Measurements from ENCODE around the gene WDFY1. TPM values are rescaled to one million over a fixed set of nuclear protein-coding genes. Genes with fewer than 3 reads are reported as not detected.
A peak's percentile ranks its signal among the peaks of the same experiment; 100 is the strongest.

The WDFY1 gene
- total RNA-seq, 1 experiment from 2014 or later, result 123 TPM

DNA sequence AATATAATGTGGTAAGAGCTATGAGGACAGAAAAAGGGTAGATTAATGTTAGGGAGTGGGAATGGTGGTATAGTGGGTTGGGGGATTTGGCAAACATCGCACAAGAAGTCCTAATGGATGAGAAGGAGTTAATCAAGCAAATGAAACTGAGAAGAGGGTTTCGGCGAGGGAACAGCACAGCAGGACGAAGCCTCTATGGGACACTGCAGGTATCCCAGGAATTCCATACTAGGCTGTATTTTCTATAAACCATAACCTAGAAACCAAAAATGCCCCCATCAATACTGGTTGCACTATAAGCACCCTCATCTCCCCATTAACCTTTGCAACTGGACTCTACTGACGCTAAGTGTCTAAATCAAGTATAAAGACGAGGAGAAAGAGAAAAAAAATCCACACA, 10.3 kb downstream of the WDFY1 start:
- Histone ChIP-seq H3K27me3 (replicated peaks; ENCODE audit: control insufficient read depth, insufficient read depth, low read length) (no peaks in the 10 kb centered on the region), H3K4me3 (ENCODE audit: low read depth, low read length) (no peak overlapping the region), H3K4me1 (peaks cover 81% of the 10 kb centered on the region), H3K9me3 (no peaks in the 10 kb centered on the region), H3K36me3 (ENCODE audit: control insufficient read depth, insufficient read depth, low read length) (no peaks in the 10 kb centered on the region)
- TF ChIP-seq, protein P1, sequence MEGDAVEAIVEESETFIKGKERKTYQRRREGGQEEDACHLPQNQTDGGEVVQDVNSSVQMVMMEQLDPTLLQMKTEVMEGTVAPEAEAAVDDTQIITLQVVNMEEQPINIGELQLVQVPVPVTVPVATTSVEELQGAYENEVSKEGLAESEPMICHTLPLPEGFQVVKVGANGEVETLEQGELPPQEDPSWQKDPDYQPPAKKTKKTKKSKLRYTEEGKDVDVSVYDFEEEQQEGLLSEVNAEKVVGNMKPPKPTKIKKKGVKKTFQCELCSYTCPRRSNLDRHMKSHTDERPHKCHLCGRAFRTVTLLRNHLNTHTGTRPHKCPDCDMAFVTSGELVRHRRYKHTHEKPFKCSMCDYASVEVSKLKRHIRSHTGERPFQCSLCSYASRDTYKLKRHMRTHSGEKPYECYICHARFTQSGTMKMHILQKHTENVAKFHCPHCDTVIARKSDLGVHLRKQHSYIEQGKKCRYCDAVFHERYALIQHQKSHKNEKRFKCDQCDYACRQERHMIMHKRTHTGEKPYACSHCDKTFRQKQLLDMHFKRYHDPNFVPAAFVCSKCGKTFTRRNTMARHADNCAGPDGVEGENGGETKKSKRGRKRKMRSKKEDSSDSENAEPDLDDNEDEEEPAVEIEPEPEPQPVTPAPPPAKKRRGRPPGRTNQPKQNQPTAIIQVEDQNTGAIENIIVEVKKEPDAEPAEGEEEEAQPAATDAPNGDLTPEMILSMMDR (IDR thresholded peaks at IDR 0.05; ENCODE audit: insufficient read depth in 1 of 2, low read depth in 1 of 2, low read length in 1 of 2, severe bottlenecking in 1 of 2, unreplicated experiment in 1 of 2), result no peak
- intact Hi-C loops (cut with micrococcal nuclease; ENCODE audit: unreplicated experiment), result no loop called here
- no TSS peak for BruUV-seq (replicated peaks)
- Mint-ChIP-seq H3K27ac (ENCODE audit: unreplicated experiment) (peak overlapping the region; percentile 34), H3K9me3 (ENCODE audit: unreplicated experiment) (no peaks in the 10 kb centered on the region), H3K27me3 (ENCODE audit: insufficient read depth, unreplicated experiment) (no peaks in the 10 kb centered on the region), H3K36me3 (ENCODE audit: insufficient read depth, unreplicated experiment) (peaks cover 10% of the 10 kb centered on the region), H3K4me3 (ENCODE audit: unreplicated experiment) (no peak overlapping the region), H3K4me1 (ENCODE audit: low read depth, unreplicated experiment) (peaks cover 31% of the 10 kb centered on the region)
- no peak for DNase-seq
- POLR2A ChIA-PET, result interaction anchor here (0.6 kb wide), 1 partner anchor 95 kb away, joined by 3 read pairs; no protein-coding TSS in a partner anchor
- CTCF ChIA-PET, result interaction anchor here (0.5 kb wide), 1 partner anchor 206 kb away, joined by 3 read pairs; no protein-coding TSS in a partner anchor

DNA sequence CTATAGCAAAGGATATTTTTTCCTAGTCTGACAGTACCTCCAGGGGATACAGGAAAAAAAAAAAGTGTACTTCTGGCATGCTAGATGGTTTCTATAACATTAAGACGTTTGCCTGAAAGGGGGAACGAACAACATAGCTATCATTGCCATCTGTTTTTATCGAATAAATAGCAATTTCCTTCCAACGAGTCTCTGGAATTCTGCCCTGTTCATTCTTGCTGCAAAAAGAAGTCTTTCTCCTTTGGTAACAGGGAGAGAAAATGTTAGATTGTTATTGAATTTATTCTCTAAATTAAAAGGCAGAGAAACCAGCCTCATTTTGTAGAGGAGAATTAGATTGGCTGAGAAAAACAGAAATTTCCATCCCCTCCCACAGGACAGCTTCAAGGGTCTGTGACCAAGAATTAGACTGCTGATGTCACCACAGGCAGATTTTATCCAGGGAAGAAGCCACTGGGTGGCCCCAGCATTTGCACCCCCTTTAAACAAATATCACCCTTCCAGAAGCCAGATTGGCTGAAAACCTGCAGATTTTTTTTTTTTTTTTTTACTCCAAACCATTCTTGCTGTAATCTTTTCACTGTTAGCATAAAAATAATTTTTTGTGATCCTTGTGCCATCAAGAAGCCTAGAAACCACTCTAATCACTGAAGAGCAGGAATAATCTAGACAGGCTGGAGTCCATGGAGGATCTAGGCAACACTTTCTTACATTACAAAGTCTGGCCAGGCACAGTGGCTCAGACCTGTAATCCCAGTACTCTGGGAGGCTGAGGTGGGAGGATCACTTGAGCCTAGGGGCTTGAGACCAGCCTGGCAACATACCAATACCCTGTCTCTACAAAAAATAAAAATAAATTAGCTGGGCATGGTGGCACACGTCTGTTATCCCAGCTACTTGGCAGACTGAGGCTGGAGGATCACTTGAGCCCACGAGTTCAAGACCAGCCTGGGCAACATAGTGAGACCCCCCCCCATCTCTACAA, 12.0 kb downstream of the WDFY1 start:
- H3K36me3 Mint-ChIP-seq (ENCODE audit: insufficient read depth, unreplicated experiment), result peaks cover 10% of the 10 kb centered on the region
- peak overlapping the region; percentile 57 for H3K27ac Mint-ChIP-seq (ENCODE audit: unreplicated experiment)
- H3K9me3 Mint-ChIP-seq (ENCODE audit: unreplicated experiment), result no peaks in the 10 kb centered on the region
- intact Hi-C loops (cut with micrococcal nuclease; ENCODE audit: unreplicated experiment), result no loop called here
- CTCF ChIA-PET, result no interaction called here
- peaks cover 45% of the 10 kb centered on the region for H3K4me1 Mint-ChIP-seq (ENCODE audit: low read depth, unreplicated experiment)
- H3K9me3 ChIP-seq, result no peaks in the 10 kb centered on the region
- POLR2A ChIA-PET, result no interaction called here
- no peaks in the 10 kb centered on the region for H3K27me3 Mint-ChIP-seq (ENCODE audit: insufficient read depth, unreplicated experiment)
- H3K36me3 ChIP-seq (ENCODE audit: control insufficient read depth, insufficient read depth, low read length), result no peaks in the 10 kb centered on the region
- TF ChIP-seq, protein P1 (IDR thresholded peaks at IDR 0.05; ENCODE audit: insufficient read depth in 1 of 2, low read depth in 1 of 2, low read length in 1 of 2, severe bottlenecking in 1 of 2, unreplicated experiment in 1 of 2), result no peak
- no peak for DNase-seq
- no peak overlapping the region for H3K4me3 ChIP-seq (ENCODE audit: low read depth, low read length)
- H3K4me3 Mint-ChIP-seq (ENCODE audit: unreplicated experiment), result no peak overlapping the region
- H3K27me3 ChIP-seq (replicated peaks; ENCODE audit: control insufficient read depth, insufficient read depth, low read length), result no peaks in the 10 kb centered on the region
- peaks cover 82% of the 10 kb centered on the region for H3K4me1 ChIP-seq
- no TSS peak for BruUV-seq (replicated peaks)

DNA sequence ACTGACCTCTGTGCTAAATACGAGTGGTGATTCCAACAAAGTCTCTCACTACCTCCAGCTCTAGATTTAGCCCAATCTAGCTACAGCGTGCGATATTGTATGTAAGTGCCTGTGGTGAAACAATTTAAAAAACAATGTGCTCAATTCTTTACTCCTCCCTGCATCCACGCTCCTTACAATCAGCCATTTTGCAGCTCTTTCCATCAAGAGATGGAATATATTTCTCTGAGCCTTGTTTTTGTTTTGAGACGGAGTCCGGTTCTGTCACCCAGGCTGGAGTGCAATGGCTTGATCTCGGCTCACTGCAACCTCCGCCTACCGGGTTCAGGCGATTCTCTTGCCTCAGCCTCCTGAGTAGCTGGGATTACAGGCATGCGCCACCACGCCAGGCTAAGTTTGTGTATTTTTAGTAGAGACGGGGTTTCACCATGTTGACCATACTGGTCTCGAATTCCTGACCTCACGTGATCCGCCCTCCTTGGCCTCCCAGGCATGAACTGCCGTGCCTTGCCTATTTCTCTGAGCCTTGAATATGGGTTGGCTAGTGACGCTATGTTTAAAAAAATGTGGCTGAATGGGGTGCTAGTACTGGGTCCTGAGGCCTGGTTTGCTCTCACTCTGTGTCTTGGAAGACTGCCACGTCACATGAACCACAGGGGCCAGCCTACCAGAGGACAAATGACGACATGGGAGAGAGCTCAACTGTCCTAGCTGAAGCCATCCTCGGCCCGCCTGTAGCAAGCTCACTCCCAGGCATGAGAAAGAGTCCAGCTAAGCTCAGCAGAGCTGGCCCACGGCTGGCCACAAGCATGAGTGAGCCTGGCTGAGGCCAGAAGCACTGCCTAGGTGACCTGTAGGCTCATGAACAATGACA, 14.8 kb downstream of the WDFY1 start:
- CTCF ChIA-PET, result interaction anchor here (0.6 to 1.9 kb wide), 7 partner anchors 8 to 69 kb away, joined by 3 to 9 read pairs (median 7); no protein-coding TSS in a partner anchor
- BruUV-seq (replicated peaks), result TSS peak; percentile 84

More for the DNA sequence above, 14.8 kb downstream of the WDFY1 start:
- POLR2A ChIA-PET, result interaction anchor here (0.6 to 1.9 kb wide), 7 partner anchors 13 to 93 kb away, joined by 4 to 19 read pairs (median 8); partner anchors contain the start of genes AP1S3, MRPL44 and WDFY1
- H3K4me1 Mint-ChIP-seq (ENCODE audit: low read depth, unreplicated experiment), result peaks cover 39% of the 10 kb centered on the region
- H3K4me3 Mint-ChIP-seq (ENCODE audit: unreplicated experiment), result peak overlapping the region; percentile 85
- intact Hi-C loops (cut with micrococcal nuclease; ENCODE audit: unreplicated experiment), result loop anchor here (1.0 kb wide), 6 partner anchors 15 to 78 kb away; partner anchors contain the start of genes MRPL44 and WDFY1
- Histone ChIP-seq H3K4me3 (ENCODE audit: low read depth, low read length) (peak overlapping the region; percentile 24), H3K27me3 (replicated peaks; ENCODE audit: control insufficient read depth, insufficient read depth, low read length) (no peaks in the 10 kb centered on the region), H3K4me1 (peaks cover 58% of the 10 kb centered on the region), H3K36me3 (ENCODE audit: control insufficient read depth, insufficient read depth, low read length) (0 out of 2 replicates have a peak, but pooled peaks cover 1% of the 10 kb centered on the region), H3K9me3 (peaks cover 7% of the 10 kb centered on the region; the same call in 1 of the 2 replicates)
- DNase-seq, result peak; percentile 94 to 97
- peaks cover 18% of the 10 kb centered on the region for H3K36me3 Mint-ChIP-seq (ENCODE audit: insufficient read depth, unreplicated experiment)
- TF ChIP-seq, protein P1 (IDR thresholded peaks at IDR 0.05; ENCODE audit: insufficient read depth in 1 of 2, low read depth in 1 of 2, low read length in 1 of 2, severe bottlenecking in 1 of 2, unreplicated experiment in 1 of 2), result no peak
- H3K27ac Mint-ChIP-seq (ENCODE audit: unreplicated experiment), result peak overlapping the region; percentile 99
- H3K9me3 Mint-ChIP-seq (ENCODE audit: unreplicated experiment), result no peaks in the 10 kb centered on the region
- H3K27me3 Mint-ChIP-seq (ENCODE audit: insufficient read depth, unreplicated experiment), result no peaks in the 10 kb centered on the region

All from Caco-2 (cell line).